Measurements from ENCODE around the gene NKAIN2. TPM values are rescaled to one million over a fixed set of nuclear protein-coding genes. Genes with fewer than 3 reads are reported as not detected.

NKAIN2 gene
- total RNA-seq, 2 donors from 2014 or later, result 0.29 TPM; not detected in 1

- no peaks in the 10 kb centered on the region for H3K9me3 Mint-ChIP-seq
These were observed 229.8 kb downstream of the NKAIN2 start for GRCh38 chr6:124033501-124033900.

DNA sequence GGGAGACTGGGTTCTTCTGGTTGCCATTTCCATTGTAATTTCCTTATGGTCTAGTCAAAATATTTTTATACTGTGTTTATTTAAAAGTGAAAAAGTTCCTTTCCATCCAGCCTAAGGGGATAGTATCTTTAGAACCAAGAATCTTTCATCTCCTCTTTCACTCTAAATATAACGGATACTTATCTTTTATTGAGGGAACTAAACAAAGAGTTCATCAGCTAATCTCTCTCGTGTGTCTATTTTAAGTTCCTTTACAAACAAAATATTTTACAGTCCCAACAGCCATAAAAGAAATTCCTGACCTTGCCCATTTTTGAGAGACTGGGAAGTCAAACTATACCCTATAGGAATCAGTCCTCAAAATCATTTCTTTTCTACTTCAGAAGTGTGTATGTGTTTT, 232.7 kb downstream of the NKAIN2 start:
- Mint-ChIP-seq H3K4me1 (peaks cover 7% of the 10 kb centered on the region), H3K36me3 (ENCODE audit: low read depth) (no peaks in the 10 kb centered on the region), H3K4me3 (no peak overlapping the region), H3K27ac (no peak overlapping the region), H3K9me3 (no peaks in the 10 kb centered on the region), H3K27me3 (ENCODE audit: insufficient read depth) (peaks cover 2% of the 10 kb centered on the region)
- Histone ChIP-seq H3K4me1 (ENCODE audit: control insufficient read depth, insufficient read depth, low read length) (no peaks in the 10 kb centered on the region), H3K9ac (ENCODE audit: extremely low read depth, low read length, poor library complexity, severe bottlenecking) (no peak overlapping the region), H3K27me3 (ENCODE audit: control insufficient read depth, insufficient read depth, low read length, poor library complexity, severe bottlenecking) (no peaks in the 10 kb centered on the region), H3K36me3 (ENCODE audit: control insufficient read depth, insufficient read depth, low read length) (no peaks in the 10 kb centered on the region), H3K9me3 (ENCODE audit: control insufficient read depth, low read length) (no peaks in the 10 kb centered on the region), H3K27ac (ENCODE audit: low read depth, low read length) (no peak overlapping the region), H3K4me3 (ENCODE audit: low read length) (no peak overlapping the region)
- TF ChIP-seq, protein P1, sequence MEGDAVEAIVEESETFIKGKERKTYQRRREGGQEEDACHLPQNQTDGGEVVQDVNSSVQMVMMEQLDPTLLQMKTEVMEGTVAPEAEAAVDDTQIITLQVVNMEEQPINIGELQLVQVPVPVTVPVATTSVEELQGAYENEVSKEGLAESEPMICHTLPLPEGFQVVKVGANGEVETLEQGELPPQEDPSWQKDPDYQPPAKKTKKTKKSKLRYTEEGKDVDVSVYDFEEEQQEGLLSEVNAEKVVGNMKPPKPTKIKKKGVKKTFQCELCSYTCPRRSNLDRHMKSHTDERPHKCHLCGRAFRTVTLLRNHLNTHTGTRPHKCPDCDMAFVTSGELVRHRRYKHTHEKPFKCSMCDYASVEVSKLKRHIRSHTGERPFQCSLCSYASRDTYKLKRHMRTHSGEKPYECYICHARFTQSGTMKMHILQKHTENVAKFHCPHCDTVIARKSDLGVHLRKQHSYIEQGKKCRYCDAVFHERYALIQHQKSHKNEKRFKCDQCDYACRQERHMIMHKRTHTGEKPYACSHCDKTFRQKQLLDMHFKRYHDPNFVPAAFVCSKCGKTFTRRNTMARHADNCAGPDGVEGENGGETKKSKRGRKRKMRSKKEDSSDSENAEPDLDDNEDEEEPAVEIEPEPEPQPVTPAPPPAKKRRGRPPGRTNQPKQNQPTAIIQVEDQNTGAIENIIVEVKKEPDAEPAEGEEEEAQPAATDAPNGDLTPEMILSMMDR (conservative IDR thresholded peaks at IDR 0.05), result no peak
- DNase-seq, result no peak
- 86 to 100% methylated on average over 2 of the region's 2 CpGs for WGBS, 2 experiments (ENCODE audit: insufficient coverage in 1 of 2, insufficient read length in 1 of 2)

More at GRCh38 chr6:124033501-124033900, 229.8 kb downstream of the NKAIN2 start:
- no peaks in the 10 kb centered on the region for H3K9me3 ChIP-seq (ENCODE audit: control insufficient read depth, low read length)
- no peak overlapping the region for H3K27ac ChIP-seq (ENCODE audit: low read depth, low read length)
- TF ChIP-seq, protein P1 (conservative IDR thresholded peaks at IDR 0.05), result no peak
- no peaks in the 10 kb centered on the region for H3K36me3 ChIP-seq (ENCODE audit: control insufficient read depth, insufficient read depth, low read length)
- Mint-ChIP-seq H3K36me3 (ENCODE audit: low read depth) (no peaks in the 10 kb centered on the region), H3K4me1 (peaks cover 22% of the 10 kb centered on the region), H3K27ac (no peak overlapping the region), H3K27me3 (ENCODE audit: insufficient read depth) (peaks cover 10% of the 10 kb centered on the region), H3K4me3 (no peak overlapping the region)
- 90% methylated on average over 3 of the region's 3 CpGs; no CpG with 5 or more reads in 1 of the 2 experiments for WGBS, 2 experiments (ENCODE audit: insufficient coverage in 1 of 2, insufficient read length in 1 of 2)
- H3K9ac ChIP-seq (ENCODE audit: extremely low read depth, low read length, poor library complexity, severe bottlenecking), result no peak overlapping the region
- no peak for DNase-seq
- peaks cover 5% of the 10 kb centered on the region for H3K4me1 ChIP-seq (ENCODE audit: control insufficient read depth, insufficient read depth, low read length)
- no peaks in the 10 kb centered on the region for H3K27me3 ChIP-seq (ENCODE audit: control insufficient read depth, insufficient read depth, low read length, poor library complexity, severe bottlenecking)
- H3K4me3 ChIP-seq (ENCODE audit: low read length), result no peak overlapping the region

DNA sequence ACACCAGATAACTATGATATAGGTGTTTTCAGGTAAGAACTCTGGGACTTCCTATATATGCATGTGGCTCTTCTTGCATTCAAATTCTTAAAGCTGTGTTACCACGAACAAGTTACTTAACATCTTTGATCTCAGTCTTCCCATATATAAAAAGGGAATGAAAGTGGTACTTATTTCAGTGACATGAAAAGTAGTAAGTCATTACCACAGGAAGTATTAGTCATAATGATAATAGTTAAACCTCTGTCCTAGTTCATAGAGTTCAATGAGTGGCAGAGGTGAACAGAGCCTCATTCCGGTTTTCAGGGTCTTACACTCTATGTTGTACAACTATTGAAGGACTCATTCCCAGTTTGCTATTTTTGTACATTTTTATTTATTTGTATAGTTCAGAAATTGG, 237.0 kb downstream of the NKAIN2 start:
- H3K27me3 ChIP-seq (ENCODE audit: control insufficient read depth, insufficient read depth, low read length, poor library complexity, severe bottlenecking), result no peaks in the 10 kb centered on the region
- no peaks in the 10 kb centered on the region for H3K9me3 Mint-ChIP-seq

More for the DNA sequence above, 237.0 kb downstream of the NKAIN2 start:
- DNase-seq, result no peak
- Histone ChIP-seq H3K27ac (ENCODE audit: low read depth, low read length) (no peak overlapping the region), H3K4me3 (ENCODE audit: low read length) (no peak overlapping the region), H3K9ac (ENCODE audit: extremely low read depth, low read length, poor library complexity, severe bottlenecking) (no peak overlapping the region), H3K9me3 (ENCODE audit: control insufficient read depth, low read length) (no peaks in the 10 kb centered on the region), H3K36me3 (ENCODE audit: control insufficient read depth, insufficient read depth, low read length) (no peaks in the 10 kb centered on the region), H3K4me1 (ENCODE audit: control insufficient read depth, insufficient read depth, low read length) (no peaks in the 10 kb centered on the region)
- Mint-ChIP-seq H3K36me3 (ENCODE audit: low read depth) (no peaks in the 10 kb centered on the region), H3K27ac (no peak overlapping the region), H3K4me3 (no peak overlapping the region), H3K4me1 (peaks cover 7% of the 10 kb centered on the region), H3K27me3 (ENCODE audit: insufficient read depth) (no peaks in the 10 kb centered on the region)
- TF ChIP-seq, protein P1 (conservative IDR thresholded peaks at IDR 0.05), result no peak
- WGBS, 2 experiments (ENCODE audit: insufficient coverage in 1 of 2, insufficient read length in 1 of 2), result 88% methylated on average over 1 of the region's 2 CpGs; no CpG with 5 or more reads in 1 of the 2 experiments
